Left lung (tissue), 10 donors: ENCODE results near the gene OR6T1. TPM values are rescaled to one million over a fixed set of nuclear protein-coding genes. Genes with fewer than 3 reads are reported as not detected.

Experiments used
- ATAC-seq: fragments of 200-7000 bp; cut with Tn5 transposase; one replicate; pipeline ENCODE4 v1.9.1; 2020; ENCODE audit warnings: moderate library complexity
- DNase-seq, 4 donors: peaks; one replicate each; pipeline ENCODE4 v3.0.0-alpha.2; 2013 to 2020
- H3K27ac ChIP-seq, 2 donors: fragments of 200-600 bp; sonication (generic) in 1 of 2; one replicate each; pipeline versions ENCODE4 v1.5.0 to v1.8.0; 2020 to 2021
- H3K27me3 ChIP-seq, 2 donors: fragments of 200-600 bp; sonication (generic) in 1 of 2; one replicate each; pipeline versions ENCODE4 v1.5.0 to v1.8.0; 2020 to 2021
- H3K36me3 ChIP-seq, 2 donors: fragments of 200-600 bp; sonication (generic) in 1 of 2; one replicate each; pipeline versions ENCODE4 v1.5.0 to v1.8.0; 2020 to 2021
- H3K4me1 ChIP-seq, 2 donors: fragments of 200-600 bp; one replicate each; pipeline ENCODE4 v1.8.0; 2021
- H3K4me3 ChIP-seq, 2 donors: fragments of 200-600 bp; sonication (generic) in 1 of 2; one replicate each; pipeline versions ENCODE4 v1.5.0 to v1.8.0; 2020 to 2021; ENCODE audit warnings: mild to moderate bottlenecking in 1 of 2
- H3K9me3 ChIP-seq, 2 donors: fragments of 200-600 bp; sonication (generic) in 1 of 2; one replicate each; pipeline versions ENCODE4 v1.5.0 to v1.8.0; 2020 to 2021
- CTCF ChIP-seq, 2 donors: fragments of 200-600 bp; sonication (generic) in 1 of 2; IDR thresholded peaks; one replicate each; pipeline versions ENCODE4 v1.5.0 to v1.8.0; 2021; ENCODE audit warnings: antibody characterized with exemption in 2 of 2
- intact Hi-C, 2 donors: fragments of 100-400 bp; cut with DNase I; formaldehyde crosslinking; loops; one replicate each; pipeline versions ENCODE4 v1.11.2 to v1.14.2; 2022
- polyA plus RNA-seq, 6 donors: library from polyadenylated mRNA; unstranded; fragments of 120-200 nt; gene quantifications; one replicate each; pipeline ENCODE4 v1.2.1, GENCODE V29; 2013; ENCODE audit not compliant: insufficient read length in 6 of 6
- total RNA-seq, 2 donors: library from RNA; stranded (reverse); fragmentation: NEBNext Ultra II Directional; extraction: Animal tissue kit (Norgen Biotek cat#: 25700); gene quantifications; one replicate each; pipeline ENCODE4 v1.2.1, GENCODE V29; 2021
- donor health status: DM: no; HTN: yes; CAD: no.
- donor health status: DM: no; HTN: no; CAD: no.

OR6T1 gene
- total and polyA plus RNA-seq, 8 donors: not detected

GRCh38 chr11:123973816-123974215, 30.2 kb upstream of the OR6T1 start:
- no peaks in the 10 kb centered on the region for H3K36me3 ChIP-seq
- intact Hi-C loops: no loop called here
- no peaks in the 10 kb centered on the region for H3K4me1 ChIP-seq
- TF ChIP-seq CTCF (IDR thresholded peaks at IDR 0.05): no peak
- no peaks in the 10 kb centered on the region for H3K27me3 ChIP-seq
- DNase-seq (no peak), ATAC-seq (no peak)
- H3K4me3 ChIP-seq: no peak overlapping the region
- H3K27ac ChIP-seq: no peak overlapping the region
- H3K9me3 ChIP-seq: peaks cover 0 to 5% of the 10 kb centered on the region in 2 donors

DNA sequence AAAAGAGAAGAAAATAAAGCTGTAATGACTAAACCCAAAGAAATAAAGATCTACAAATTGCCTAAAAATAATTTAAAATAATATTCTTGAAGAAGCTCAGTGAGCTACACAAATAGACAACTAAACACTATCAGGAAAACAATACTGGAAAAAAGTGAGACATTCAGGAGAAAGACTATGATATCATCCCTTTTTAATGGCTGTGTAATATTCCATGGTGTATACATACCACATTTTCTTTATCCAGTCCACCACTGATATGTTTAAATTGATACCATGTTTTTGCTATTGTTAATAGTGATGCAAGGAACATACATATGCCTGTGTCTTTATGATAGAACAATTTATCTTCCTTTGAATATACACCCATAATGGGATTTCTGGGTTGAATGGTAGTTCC, 13.1 kb upstream of the OR6T1 start:
- Histone ChIP-seq H3K27me3 (no peaks in the 10 kb centered on the region), H3K36me3 (no peaks in the 10 kb centered on the region), H3K27ac (no peak overlapping the region), H3K4me1 (no peaks in the 10 kb centered on the region), H3K4me3 (no peak overlapping the region), H3K9me3 (peaks cover 0 to 9% of the 10 kb centered on the region in 2 donors)
- no peak for TF ChIP-seq CTCF (IDR thresholded peaks at IDR 0.05)
- no peak for DNase-seq
- no peak for ATAC-seq
- intact Hi-C loops: no loop called here

GRCh38 chr11:123945132-123945531, 1.5 kb upstream of the OR6T1 start:
- Histone ChIP-seq H3K9me3 (no peaks in the 10 kb centered on the region), H3K36me3 (no peaks in the 10 kb centered on the region), H3K4me1 (no peaks in the 10 kb centered on the region), H3K27ac (no peak overlapping the region), H3K4me3 (no peak overlapping the region), H3K27me3 (no peaks in the 10 kb centered on the region)
- intact Hi-C loops: no loop called here
- no peak for TF ChIP-seq CTCF (IDR thresholded peaks at IDR 0.05)
- no peak for DNase-seq
- no peak for ATAC-seq

GRCh38 chr11:123942413-123942812, 1.2 kb downstream of the OR6T1 start:
- intact Hi-C loops: no loop called here
- Histone ChIP-seq H3K27me3 (no peaks in the 10 kb centered on the region), H3K36me3 (no peaks in the 10 kb centered on the region), H3K4me1 (no peaks in the 10 kb centered on the region), H3K9me3 (no peaks in the 10 kb centered on the region), H3K4me3 (no peak overlapping the region), H3K27ac (no peak overlapping the region)
- no peak for TF ChIP-seq CTCF (IDR thresholded peaks at IDR 0.05)
- DNase-seq (no peak), ATAC-seq (no peak)

GRCh38 chr11:123939317-123939716, 4.3 kb downstream of the OR6T1 start, which contains the start of gene OR4D5:
OR4D5 (plus strand) TSS chr11:123939617; CDS start chr11:123939617, 0 bp downstream.
- no peak for TF ChIP-seq CTCF (IDR thresholded peaks at IDR 0.05)
- intact Hi-C loops: no loop called here
- H3K36me3 ChIP-seq: no peaks in the 10 kb centered on the region
- no peaks in the 10 kb centered on the region for H3K27me3 ChIP-seq
- ATAC-seq (no peak), DNase-seq (no peak)
- no peaks in the 10 kb centered on the region for H3K4me1 ChIP-seq
- H3K27ac ChIP-seq: no peak within 1 kb of the TSS
- H3K9me3 ChIP-seq: no peaks in the 10 kb centered on the region
- H3K4me3 ChIP-seq: no peak within 1 kb of the TSS
